Epithelial cell of proximal tubule (primary cell): Measurements from ENCODE around the gene SOX30. TPM values are rescaled to one million over a fixed set of nuclear protein-coding genes. Genes with fewer than 3 reads are reported as not detected.
"Not testable (repeated sequence)": the region's sequence is repeated elsewhere in the genome, so short reads cannot be mapped to it uniquely, and the experiment has no call there.

Source experiments
- DNase-seq: peaks from one replicate; pipeline ENCODE4 v3.0.0-alpha.2; 2011; ENCODE audit warnings: low read depth
- H3K4me3 ChIP-seq: 2 replicates; pipeline ENCODE4 v1.5.1; 2011; ENCODE audit warnings: low read depth, mild to moderate bottlenecking, low read length
- total RNA-seq: library from RNA; depleted of rRNA; stranded (reverse); fragments of >200 nt; gene quantifications from 2 replicates; pipeline ENCODE4 v1.2.3, GENCODE V29; 2015
- TF ChIP-seq, protein P1 (sequence below): conservative IDR thresholded peaks from 2 replicates; pipeline ENCODE4 v1.5.1; 2012; ENCODE audit warnings: low read depth, mild to moderate bottlenecking, low read length

Gene SOX30
- total RNA-seq, result 0.23 TPM in 1 of 2 replicates, not detected in the other

DNA sequence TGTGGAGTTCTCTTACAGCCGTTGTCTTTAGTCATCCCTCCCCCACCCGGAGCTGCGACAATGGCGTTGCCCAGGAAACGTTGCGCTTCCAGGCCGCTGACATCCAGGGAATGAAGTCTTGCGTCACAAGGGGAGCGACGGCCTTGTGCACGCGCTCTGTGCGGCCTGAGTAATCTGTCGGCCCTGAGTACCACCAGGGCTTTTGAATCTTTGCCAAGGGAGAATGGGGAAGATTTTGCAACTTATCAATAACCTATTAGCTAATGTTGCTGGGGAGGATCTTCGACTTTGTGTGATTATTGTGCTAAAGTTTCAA is at the start of gene SOX30:
Gene SOX30, minus strand, starts transcription at position 62 of the 316 bp plus-strand sequence. CDS start 360 bp downstream, outside the sequence.
- H3K4me3 ChIP-seq, result peak within 1 kb of the TSS; percentile 42
- DNase-seq, result no peak
- TF ChIP-seq, protein P1, sequence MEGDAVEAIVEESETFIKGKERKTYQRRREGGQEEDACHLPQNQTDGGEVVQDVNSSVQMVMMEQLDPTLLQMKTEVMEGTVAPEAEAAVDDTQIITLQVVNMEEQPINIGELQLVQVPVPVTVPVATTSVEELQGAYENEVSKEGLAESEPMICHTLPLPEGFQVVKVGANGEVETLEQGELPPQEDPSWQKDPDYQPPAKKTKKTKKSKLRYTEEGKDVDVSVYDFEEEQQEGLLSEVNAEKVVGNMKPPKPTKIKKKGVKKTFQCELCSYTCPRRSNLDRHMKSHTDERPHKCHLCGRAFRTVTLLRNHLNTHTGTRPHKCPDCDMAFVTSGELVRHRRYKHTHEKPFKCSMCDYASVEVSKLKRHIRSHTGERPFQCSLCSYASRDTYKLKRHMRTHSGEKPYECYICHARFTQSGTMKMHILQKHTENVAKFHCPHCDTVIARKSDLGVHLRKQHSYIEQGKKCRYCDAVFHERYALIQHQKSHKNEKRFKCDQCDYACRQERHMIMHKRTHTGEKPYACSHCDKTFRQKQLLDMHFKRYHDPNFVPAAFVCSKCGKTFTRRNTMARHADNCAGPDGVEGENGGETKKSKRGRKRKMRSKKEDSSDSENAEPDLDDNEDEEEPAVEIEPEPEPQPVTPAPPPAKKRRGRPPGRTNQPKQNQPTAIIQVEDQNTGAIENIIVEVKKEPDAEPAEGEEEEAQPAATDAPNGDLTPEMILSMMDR, result no peak

DNA sequence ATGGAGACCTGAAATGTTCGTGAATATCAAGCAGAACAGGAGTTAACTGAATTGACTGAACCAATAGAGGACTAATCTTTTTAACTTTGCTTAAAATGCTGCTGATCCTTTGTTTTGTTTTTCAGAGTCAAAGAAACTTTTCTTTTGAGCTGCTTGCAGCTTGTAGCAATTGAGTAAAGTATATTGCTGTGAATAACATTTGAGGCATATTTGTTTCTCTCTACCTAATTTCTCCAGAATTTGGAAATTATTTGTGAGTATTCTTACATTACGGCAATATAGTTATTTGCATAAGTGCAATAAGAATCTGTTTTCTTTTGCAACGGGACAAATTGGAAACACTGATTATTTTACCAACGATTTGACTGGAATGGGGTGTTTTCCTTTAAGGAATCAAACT is 46.4 kb upstream of the SOX30 start:
- H3K4me3 ChIP-seq, DNase-seq: not testable (repeated sequence)

DNA sequence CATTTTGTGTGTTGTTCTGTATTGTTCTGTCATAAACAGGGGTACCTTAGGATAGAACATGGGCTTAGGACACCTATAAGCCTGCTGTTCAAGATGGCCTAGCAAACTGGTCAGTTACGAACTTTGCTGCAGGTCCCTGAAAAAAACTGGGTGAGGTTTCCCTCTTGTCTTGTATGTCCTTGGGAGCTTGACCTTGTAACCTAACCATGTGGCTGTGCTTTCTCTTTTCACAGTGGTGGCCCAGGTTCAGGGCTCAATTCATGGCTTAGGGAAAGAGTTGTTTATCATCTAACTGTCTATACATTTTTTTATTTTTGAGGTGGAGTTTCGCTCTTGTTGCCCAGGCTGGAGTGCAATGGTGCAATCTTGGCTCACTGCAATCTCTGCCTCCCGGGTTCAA is 43.9 kb upstream of the SOX30 start:
- H3K4me3 ChIP-seq, DNase-seq: not testable (repeated sequence)

DNA sequence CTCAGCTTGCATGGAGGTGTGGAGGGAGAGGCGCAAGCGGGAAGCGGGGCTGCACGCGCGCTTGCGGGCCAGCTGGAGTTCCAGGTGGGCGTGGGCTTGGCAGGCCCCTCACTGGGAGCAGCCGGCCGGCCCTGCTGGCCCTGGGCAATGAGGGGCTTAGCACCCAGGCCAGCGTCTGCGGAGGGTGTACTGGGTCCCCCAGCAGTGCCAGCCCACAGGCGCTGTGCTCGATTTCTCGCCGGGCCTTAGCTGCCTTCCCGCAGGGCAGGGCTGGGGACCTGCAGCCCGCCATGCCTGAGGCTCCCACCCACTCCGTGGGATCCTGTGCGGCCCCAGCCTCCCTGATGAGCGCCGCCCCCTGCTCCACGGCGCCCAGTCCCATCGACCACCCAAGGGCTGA is 41.6 kb upstream of the SOX30 start:
- H3K4me3 ChIP-seq, DNase-seq: not testable (repeated sequence)

DNA sequence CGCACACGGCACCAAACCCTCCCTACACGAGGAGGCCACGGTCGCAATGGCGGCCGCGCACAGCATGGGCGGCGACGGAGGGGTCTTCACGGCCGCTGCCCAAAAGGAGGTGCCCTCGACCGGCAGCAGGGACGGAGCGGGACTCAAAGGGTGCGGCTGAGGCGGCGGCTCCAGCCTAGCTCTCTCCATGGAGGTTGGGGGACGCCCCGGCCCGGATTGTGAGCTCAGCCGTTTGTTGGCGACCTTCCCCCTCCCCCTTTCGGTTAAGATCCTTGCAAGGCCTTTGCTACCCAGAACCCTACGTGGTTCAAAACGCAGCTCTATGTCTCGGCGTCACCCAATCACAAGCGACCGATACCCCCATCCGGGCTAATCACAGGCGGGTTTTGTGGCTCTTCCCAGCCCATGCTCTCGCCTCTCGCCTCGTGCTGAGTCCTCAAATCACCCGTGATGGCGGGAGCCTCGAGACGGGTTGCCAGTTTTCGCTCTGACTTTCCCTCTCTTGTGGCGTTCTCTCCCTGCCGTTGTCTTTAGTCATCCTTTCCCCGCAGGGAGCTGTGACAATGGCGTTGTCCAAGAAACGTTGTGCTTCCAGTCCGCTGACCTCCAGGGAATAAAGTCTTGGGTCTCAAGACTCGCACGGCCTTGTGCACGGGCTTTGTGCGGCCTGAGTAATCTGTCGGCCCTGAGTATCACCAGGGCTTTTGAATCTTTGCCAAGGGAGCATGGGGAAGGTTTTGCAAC is 38.6 kb upstream of the SOX30 start:
- TF ChIP-seq, protein P1, result no peak
- H3K4me3 ChIP-seq, result peak overlapping the region; percentile 11
- no peak for DNase-seq

DNA sequence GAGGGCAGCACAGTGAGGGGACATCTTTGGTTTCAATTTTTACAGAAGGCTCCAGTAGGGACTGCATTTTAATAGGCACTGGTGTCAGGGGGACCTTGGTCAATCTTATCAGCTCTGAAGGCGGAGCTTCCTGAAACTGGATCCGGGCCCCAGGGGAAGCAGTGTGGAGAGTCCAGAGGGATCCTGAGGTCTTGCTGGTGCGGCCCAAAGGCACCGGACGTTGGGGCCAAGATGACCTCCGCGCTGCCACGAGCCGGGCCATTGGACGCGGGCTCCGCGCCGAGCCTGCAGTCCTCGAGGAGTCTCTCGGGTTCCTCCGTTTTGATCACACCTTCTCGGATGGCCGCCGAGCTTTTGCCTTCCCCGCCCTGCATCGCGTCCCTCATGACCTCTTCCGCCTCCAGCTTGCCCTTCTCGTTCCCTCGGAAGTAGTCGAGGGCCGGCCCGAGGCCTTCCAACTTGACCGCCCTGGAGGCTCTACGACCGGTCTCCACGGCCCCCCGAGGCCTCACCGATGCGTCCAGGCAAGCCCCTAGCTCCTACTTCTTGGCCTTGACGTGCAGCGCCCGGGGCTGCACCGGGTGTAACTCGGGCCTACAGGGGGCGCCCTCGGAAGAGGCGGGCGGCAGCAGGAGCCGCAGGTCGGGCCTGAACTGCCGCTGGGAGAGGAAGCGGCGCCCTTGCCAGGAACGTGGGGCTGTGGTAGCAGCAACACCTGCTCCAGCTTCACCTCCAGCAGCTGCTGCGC is 37.9 kb upstream of the SOX30 start:
- TF ChIP-seq, protein P1, result peak; percentile 25
- H3K4me3 ChIP-seq, result peak overlapping the region; percentile 11
- DNase-seq, result no peak

DNA sequence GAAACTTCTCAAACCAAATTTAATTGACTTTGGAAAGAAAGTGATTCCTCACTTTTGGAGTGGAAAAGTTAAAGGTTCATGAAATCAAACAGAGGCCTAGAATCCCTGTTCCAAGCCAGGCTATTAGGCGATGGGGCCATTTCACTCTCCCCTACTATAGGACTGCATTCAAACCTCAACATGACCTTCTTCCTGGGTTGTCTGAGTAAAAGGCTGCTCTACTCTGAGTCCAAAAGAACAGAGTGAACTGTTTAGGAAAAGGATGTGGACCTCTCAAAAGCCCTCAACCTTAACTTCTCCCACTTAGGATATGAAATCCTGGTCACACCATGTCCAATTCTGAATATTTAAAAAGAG is 34.9 kb upstream of the SOX30 start:
- DNase-seq, result no peak
- TF ChIP-seq, protein P1, result no peak
- no peak overlapping the region for H3K4me3 ChIP-seq

DNA sequence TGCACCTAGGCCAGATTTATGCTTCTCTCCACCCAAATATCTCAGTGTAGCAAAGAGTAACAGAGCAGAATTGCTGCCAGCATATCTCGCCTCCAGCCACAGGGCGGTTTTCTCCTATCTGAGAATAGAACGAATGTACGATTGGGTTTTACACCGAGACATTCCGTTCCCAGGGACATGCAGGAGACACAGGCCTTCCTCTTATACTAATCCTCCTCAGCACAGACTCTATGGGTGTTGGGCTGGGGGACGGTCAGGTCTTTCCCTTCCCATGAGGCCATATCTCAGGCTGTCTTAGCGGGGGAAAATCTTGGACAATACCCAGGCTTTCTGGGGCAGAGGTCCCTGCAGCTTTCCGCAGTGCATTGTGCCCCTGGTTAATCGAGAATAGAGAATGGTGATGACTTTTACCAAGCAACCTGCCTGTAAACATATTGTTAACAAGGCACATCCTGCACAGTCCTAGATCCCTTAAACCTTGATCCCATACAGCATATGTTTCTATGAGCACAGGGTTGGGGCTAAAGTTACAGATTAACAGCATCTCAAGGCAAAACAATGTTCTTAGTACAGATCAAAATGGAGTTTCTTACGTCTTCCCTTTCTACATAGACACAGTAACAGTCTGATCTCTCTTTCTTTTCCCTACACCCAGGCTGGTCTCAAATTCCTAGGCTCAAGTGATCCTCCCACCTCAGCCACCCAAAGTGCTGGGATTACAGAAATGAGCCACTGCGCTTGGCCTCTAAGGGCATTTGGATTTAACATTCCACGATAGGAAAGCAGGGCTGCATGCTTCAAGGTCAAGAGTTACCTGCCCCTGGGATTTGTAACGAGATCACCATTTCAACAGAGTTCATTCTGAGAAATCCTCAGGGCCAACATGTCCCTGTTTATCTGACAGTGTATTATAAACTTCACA is 34.3 kb upstream of the SOX30 start:
- not testable (repeated sequence) for H3K4me3 ChIP-seq, DNase-seq
